ENCODE measurements around the gene TINAGL1.

Gene TINAGL1

DNA sequence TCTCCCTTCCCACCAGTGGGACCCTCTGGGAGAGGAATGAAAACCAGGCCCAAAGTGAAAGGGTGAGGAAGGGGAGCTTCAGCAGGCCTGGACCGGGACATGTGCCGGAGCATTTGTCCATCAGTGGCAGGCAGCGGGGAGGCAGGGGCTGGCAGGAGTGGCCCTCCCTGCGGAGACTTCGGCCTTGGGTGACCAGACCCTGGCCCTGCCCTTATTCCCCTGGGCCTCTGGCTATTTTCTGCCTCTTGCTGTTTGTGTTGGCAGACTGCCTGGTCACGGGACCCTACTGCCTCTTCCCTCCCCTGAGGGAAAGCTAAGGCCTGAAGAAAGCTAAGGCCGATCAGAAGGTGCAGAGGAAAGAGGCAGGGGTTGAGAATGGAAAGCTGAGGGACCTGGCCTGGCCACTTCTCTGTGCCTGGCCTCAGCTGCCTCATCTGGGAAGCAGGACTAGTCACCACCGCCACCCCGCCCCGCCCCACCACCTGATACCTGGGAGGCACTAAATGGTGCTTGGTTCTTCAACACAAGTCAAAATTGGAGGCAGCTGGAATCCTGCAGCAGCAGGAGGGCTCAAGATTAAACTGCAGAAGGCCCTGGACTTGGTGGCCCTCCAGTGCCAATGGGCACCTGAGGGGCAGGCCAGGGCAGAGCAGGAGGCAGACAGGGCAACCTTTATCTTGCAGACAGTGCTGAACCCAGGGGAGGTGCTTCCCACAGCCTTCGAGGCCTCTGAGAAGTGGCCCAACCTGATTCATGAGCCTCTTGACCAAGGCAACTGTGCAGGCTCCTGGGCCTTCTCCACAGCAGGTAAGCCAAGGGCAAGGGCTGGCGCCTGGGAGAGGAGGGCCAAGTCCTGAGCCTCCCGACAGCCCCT lies 7.9 kb downstream of the TINAGL1 start:
- Histone ChIP-seq H3K9me3 (ENCODE audit: insufficient read depth, low read length) (no peaks in the 10 kb centered on the region), H3K27ac (ENCODE audit: low read length) (no peak overlapping the region), H3K4me1 (ENCODE audit: low read length) (no peaks in the 10 kb centered on the region), H3K27me3 (ENCODE audit: low read depth, low read length) (no peaks in the 10 kb centered on the region), H4K20me1 (ENCODE audit: insufficient read depth, low read length) (no peaks in the 10 kb centered on the region), H3K4me3 (ENCODE audit: low read length) (no peak overlapping the region), H3K4me2 (ENCODE audit: low read length) (no peak overlapping the region), H3K36me3 (replicated peaks; ENCODE audit: low read depth, low read length) (no peaks in the 10 kb centered on the region), H3K79me2 (ENCODE audit: low read length) (no peaks in the 10 kb centered on the region), H3K9ac (ENCODE audit: low read length) (no peak overlapping the region), H2AFZ (ENCODE audit: low read depth, low read length) (no peak overlapping the region)
- TF ChIP-seq, protein P1, sequence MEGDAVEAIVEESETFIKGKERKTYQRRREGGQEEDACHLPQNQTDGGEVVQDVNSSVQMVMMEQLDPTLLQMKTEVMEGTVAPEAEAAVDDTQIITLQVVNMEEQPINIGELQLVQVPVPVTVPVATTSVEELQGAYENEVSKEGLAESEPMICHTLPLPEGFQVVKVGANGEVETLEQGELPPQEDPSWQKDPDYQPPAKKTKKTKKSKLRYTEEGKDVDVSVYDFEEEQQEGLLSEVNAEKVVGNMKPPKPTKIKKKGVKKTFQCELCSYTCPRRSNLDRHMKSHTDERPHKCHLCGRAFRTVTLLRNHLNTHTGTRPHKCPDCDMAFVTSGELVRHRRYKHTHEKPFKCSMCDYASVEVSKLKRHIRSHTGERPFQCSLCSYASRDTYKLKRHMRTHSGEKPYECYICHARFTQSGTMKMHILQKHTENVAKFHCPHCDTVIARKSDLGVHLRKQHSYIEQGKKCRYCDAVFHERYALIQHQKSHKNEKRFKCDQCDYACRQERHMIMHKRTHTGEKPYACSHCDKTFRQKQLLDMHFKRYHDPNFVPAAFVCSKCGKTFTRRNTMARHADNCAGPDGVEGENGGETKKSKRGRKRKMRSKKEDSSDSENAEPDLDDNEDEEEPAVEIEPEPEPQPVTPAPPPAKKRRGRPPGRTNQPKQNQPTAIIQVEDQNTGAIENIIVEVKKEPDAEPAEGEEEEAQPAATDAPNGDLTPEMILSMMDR (IDR thresholded peaks at IDR 0.05; ENCODE audit: low read depth, low read length), result no peak
- TF ChIP-seq EZH2phosphoT487 (IDR thresholded peaks at IDR 0.05; ENCODE audit: low read depth), result no peak

DNA sequence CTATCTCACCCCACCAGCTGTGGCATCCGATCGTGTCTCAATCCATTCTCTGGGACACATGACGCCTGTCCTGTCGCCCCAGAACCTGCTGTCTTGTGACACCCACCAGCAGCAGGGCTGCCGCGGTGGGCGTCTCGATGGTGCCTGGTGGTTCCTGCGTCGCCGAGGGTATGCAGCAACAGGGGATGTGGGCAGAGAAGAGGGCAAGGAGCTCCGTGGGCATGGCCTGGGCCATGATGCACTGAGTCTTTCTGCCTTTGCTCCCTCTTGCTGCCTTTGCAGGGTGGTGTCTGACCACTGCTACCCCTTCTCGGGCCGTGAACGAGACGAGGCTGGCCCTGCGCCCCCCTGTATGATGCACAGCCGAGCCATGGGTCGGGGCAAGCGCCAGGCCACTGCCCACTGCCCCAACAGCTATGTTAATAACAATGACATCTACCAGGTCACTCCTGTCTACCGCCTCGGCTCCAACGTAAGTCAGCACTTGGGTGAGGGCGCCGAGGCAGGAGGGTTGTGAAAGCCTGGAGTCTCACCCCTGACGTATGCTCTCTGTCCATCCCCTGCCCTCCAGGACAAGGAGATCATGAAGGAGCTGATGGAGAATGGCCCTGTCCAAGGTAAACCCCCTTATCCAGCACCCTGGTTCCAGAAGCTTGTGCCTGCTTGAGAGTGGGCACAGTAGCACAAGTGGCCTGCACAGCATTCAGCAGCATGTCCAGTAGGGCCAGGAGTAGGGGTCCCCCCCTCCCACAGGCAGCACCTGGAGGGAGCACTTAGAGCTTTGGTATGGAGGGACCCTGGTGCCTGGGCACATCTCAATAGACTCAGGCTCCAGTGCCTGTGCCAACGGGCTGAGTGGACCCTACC lies 8.8 kb downstream of the TINAGL1 start:
- Histone ChIP-seq H3K27me3 (ENCODE audit: low read depth, low read length) (no peaks in the 10 kb centered on the region), H3K4me1 (ENCODE audit: low read length) (no peaks in the 10 kb centered on the region), H3K79me2 (ENCODE audit: low read length) (no peaks in the 10 kb centered on the region), H3K9ac (ENCODE audit: low read length) (no peak overlapping the region), H3K27ac (ENCODE audit: low read length) (no peak overlapping the region), H3K9me3 (ENCODE audit: insufficient read depth, low read length) (no peaks in the 10 kb centered on the region), H3K36me3 (replicated peaks; ENCODE audit: low read depth, low read length) (no peaks in the 10 kb centered on the region), H2AFZ (ENCODE audit: low read depth, low read length) (no peak overlapping the region), H3K4me3 (ENCODE audit: low read length) (no peak overlapping the region), H4K20me1 (ENCODE audit: insufficient read depth, low read length) (no peaks in the 10 kb centered on the region), H3K4me2 (ENCODE audit: low read length) (no peak overlapping the region)
- TF ChIP-seq EZH2phosphoT487 (IDR thresholded peaks at IDR 0.05; ENCODE audit: low read depth), result no peak
- TF ChIP-seq, protein P1 (IDR thresholded peaks at IDR 0.05; ENCODE audit: low read depth, low read length), result no peak

DNA sequence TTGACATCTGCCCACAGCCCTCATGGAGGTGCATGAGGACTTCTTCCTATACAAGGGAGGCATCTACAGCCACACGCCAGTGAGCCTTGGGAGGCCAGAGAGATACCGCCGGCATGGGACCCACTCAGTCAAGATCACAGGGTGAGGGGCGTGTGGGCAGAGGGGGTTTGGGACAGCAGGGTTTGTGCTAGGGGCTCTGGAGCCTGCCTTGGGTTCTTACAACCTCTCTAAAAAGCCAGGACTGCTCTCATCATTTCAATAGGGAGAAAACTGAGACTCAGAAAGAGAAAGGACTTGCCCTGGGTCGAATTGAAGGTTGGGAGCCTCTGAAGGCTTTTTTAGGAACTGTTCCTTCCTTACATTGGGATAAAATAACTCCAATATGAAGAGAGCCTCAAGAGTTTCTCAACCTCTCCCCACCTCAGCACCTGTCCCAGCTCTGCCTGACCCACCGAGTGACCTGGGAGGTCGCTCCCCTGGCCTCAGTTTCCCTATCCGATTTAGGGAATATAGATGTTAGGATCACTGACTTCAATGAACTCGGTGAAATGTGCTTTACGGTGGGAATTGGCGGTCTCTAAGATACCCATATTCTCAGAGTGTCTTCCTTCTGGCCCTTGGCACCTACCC lies 9.5 kb downstream of the TINAGL1 start:
- Histone ChIP-seq H3K79me2 (ENCODE audit: low read length) (no peaks in the 10 kb centered on the region), H4K20me1 (ENCODE audit: insufficient read depth, low read length) (no peaks in the 10 kb centered on the region), H3K9me3 (ENCODE audit: insufficient read depth, low read length) (no peaks in the 10 kb centered on the region), H3K4me3 (ENCODE audit: low read length) (no peak overlapping the region), H3K27ac (ENCODE audit: low read length) (no peak overlapping the region), H3K27me3 (ENCODE audit: low read depth, low read length) (no peaks in the 10 kb centered on the region), H3K4me2 (ENCODE audit: low read length) (no peak overlapping the region), H3K9ac (ENCODE audit: low read length) (no peak overlapping the region), H3K36me3 (replicated peaks; ENCODE audit: low read depth, low read length) (no peaks in the 10 kb centered on the region), H2AFZ (ENCODE audit: low read depth, low read length) (no peak overlapping the region), H3K4me1 (ENCODE audit: low read length) (no peaks in the 10 kb centered on the region)
- TF ChIP-seq EZH2phosphoT487 (IDR thresholded peaks at IDR 0.05; ENCODE audit: low read depth), result no peak
- TF ChIP-seq, protein P1 (IDR thresholded peaks at IDR 0.05; ENCODE audit: low read depth, low read length), result no peak
